ENCODE data around the gene PRM1.
A peak's percentile ranks its signal among the peaks of the same experiment; 100 is the strongest.

PRM1 gene

GRCh38 chr16:11251525-11252481 lies 29.3 kb downstream of the PRM1 start:
- DNase-seq, result no peak

- no peak for DNase-seq
Observed at GRCh38 chr16:11250786-11251524, 30.2 kb downstream of the PRM1 start.

DNA sequence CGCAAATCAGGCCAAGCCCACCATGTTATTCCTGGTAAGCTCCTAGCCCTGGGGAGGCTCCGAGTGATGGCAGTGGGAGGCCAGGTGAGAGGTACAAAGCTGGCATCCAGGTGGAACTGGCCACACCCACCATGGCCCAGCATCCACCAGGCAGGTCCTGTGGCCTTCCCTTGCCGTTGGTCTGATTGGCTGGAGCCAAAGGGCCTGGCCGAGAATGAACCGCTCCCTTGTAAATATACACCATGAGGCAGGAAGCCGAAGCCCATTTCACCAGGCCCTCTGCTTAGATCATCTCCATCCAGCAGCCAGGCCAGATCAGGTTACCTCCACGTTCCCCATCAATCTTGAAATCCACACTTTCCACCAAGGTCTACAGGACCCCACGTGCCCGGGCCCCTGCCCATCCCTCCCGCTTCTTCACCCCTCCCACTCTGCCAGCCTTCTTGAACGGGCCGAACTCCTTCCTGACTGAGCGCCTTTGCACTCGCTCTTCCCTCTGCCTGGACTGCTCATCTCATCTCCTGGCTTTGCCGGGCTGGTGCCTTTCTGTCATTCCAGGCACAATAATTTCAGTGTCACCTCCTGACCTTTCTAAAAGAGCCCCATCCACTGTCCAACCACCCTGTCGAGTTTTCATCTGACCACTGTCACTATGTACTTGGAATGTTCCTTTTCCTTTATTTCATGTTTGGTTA lies 30.9 kb downstream of the PRM1 start:
- DNase-seq, result peak; percentile 21

DNA sequence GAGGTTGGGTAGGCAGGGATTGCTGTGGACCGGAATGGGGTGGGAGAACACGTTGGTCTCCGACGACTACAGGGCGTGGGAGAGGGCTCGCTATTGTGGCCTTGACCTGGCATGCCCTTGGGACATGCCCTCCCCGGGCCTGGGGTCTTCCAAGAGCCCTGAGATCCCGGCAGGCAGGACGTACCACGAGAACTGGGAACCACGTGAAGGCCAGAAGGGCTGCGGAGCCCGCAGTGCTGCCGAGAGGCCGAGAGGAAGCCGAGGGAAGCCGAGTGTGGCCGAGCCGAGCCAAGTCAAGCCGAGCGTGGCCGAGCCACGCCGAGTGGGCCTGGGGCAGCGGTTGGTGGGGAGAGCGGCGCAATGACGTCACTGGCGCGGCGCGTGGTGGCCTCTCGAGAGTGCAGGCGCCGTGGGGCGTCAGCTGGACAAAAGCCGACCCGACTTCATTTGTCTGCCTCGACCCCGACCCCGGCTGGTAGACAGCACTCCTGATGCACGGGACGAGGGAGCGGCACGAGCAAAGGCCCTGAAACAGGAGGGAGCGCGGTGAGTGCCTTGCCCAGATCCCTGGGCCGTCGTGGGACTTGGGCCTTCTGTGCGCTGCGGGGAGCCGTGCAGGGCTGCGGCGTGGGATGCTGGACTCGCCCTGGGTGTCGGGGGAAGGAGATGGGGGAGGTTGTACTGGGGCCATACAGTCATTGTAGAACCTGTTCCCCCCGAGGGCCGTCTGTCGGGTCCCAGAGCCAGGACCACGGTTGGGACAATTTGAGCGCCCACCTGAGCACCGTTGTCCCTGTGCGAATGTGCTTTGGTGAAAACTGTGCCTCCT lies 31.7 kb downstream of the PRM1 start:
- no peak for DNase-seq

DNA sequence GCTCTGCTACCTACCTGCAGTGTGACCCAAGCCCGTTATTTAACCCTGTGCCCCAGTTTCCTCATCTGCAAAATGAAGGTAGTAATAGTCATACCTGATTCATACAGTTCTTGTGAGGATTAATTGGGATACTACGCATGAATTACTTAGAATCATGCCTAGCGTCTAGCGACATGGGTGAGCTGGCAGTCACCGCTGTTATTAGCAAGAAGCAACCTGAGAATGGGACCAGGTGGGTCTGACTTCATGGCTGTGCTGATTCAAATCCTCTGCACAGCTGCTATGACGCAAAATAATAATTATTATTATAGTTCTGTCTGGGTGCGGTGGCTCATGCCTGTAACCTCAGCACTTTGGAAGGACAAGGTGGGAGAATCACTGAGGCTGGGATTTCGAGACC lies 33.0 kb downstream of the PRM1 start:
- DNase-seq, result no peak

GRCh38 chr16:11245988-11246387 lies 35.1 kb downstream of the PRM1 start:
- DNase-seq, result no peak

- DNase-seq, result no peak
Observed at GRCh38 chr16:11245222-11245737, 35.9 kb downstream of the PRM1 start.

DNA sequence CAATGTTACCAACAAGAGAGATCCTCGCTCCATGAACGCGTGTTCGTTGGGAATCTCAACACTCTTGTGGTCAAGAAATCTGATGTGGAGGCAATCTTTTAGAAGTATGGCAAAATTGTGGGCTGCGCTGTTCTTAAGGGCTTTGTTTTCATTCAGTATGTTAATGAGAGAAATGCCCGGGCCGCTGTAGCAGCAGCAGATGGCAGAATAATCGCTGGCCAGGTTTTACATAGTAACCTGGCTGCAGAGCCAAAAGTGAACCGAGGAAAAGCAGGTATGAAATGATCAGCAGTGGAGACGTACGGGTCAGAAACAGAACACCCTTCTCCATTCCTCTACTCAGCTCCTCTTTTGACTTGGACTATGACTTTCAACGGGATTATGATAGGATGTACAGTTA lies 38.5 kb downstream of the PRM1 start:
- no peak for DNase-seq

GRCh38 chr16:11241480-11242204 lies 39.5 kb downstream of the PRM1 start:
- no peak for DNase-seq

DNA sequence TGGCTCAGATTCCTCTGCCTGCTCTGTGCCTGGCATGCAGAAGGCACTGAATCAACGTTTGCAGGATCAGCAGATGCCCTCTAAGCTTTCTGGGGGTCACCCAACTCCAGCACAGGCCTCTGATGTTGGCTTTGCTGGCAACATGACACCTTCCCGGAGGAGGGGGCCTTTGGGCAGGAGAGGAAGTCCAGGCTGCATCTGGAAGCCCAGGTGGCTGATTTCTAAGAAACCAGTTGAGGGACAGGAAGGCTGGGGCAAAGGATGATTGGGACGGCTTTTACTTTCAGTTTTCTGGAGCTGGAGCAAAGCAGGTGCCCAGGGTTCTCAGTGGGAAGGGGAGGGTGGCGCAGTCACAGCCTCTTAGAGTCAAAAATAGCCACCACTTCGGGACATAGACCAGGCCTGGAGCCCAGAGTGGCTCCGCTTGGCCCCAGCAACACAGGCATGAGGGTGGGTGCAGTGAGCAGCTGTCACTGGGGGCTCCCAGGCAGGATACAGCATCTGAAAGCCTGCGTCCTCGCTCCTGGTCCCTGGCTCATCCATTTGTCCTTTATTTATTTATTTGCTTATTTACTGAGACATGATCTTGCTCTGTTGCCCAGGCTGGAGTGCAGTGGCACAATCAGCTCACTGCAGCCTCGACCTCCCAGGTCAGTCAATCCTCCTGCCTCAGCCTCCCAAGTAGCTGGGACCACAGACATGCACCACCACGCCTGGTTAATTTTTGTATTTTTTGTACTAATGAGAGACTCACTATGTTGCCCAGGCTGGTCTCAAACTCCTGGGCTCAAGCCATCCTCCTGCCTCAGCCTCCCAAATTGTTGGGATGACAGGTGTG lies 40.3 kb downstream of the PRM1 start:
- no peak for DNase-seq

DNA sequence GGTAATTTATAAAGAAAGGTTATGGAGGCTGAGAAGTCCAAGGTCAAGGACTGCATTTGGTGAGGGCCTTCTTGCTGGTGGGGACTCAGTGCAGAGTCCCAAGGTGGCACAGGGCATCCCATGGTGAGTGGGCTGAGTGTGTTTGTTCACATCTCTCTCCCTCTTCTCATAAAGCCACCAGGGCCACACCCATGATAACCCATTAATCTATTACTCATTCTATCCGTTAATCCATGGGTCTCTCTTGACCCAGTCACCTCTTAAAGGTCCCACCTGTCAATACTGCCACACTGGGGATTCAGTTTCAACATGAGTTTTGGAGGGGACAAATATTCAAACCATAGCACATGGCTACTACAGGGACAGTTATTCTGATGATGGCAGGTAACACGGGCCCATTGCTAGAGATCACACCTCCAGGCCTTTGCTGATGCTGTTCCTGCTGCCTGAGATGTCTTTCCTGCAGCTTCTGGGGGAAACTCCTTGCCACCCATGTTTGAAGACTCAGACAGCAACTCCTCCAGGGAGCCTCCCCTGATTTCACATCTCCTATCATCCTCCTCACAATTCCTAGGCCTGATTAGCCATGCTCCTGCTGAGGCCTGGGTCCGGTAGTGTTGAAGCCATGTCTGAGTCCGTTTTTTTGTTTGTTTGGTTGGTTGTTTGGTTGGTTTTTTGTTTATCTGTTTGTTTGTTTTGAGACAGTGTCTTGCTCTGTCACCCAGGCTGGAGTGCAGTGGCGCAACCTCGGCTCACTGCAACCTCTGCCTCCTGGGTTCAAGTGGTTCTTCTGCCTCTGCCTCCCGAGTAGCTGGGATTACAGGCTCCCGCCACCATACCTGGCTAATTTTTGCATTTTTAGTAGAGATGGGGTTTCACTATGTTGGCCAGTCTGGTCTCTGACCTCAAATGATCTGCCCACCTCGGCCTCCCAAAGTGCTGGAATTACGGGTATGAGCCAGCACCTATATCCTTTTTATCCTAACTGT lies 41.2 kb downstream of the PRM1 start:
- DNase-seq, result no peak

GRCh38 chr16:11238272-11239202 lies 42.6 kb downstream of the PRM1 start:
- no peak for DNase-seq

GRCh38 chr16:11236461-11237254 lies 44.5 kb downstream of the PRM1 start:
- no peak for DNase-seq

GRCh38 chr16:11235703-11235991 lies 45.5 kb downstream of the PRM1 start:
- DNase-seq, result no peak

DNA sequence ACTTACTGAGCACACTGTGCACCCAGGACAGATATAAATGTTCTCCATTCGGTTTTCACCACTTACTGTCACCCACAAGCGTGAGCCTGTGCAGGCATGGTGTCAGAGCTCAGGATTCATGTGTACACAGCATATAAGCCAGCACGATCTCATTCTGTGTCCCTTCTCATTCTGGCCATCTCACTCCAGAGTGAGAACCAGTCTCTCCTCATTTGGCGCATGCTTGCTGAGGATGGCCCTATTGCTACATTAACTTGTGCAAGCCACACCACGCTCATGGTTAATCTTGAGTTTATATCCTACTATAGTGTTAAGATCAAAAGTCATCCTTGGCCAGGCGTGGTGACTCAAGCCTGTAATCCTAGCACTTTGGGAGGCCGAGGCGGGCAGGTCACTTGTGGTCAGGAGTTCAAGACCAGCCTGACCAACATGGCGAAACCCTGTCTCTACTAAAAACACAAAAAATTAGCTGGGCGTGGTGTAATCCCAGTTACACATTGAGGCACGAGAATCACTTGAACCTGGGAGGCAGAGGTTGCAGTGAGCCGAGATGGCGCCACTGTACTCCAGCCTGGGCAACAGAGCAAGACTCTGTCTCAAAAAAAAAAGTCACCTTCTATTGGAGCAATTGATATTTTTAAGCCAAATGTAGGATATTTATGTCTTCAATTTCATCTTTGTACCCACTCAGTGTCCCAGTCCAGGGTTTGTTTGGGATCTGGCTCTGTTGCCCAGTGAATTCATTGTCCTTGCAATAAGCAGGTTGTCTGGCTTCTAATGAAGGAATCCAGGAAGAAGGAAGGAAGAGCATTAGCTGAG lies 46.0 kb downstream of the PRM1 start:
- DNase-seq, result no peak

DNA sequence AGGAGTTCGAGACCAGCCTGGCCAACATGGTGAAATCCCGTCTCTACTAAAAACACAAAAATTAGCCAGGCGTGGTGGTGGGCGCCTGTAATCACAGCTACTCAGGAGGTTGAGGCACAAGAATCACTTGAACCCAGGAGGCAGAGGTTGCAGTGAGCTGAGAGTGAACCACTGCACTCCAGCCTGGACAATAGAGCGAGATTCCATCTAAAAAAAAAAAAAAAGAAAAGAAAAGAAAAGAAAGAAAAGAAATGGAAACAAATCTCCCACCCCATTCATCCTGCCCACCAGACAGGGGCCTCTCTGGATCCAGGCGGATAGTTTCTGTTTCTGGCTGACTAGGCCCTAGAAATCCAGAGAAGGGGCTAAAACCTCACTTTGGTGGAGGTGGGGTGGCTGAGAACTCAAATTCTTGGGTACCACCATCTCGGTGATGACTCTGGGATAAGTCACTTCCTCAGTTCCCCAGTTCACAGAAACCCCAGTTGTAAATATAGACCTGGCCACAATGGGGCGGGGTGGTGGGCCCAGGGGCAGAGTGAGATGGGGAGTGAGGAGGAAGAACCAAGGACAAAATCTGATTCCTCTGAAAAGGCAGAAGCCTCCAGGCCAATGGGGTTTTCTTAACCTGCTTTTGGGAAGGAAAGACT lies 47.3 kb downstream of the PRM1 start:
- no peak for DNase-seq

Data from DMS153 (cell line).